Lung (tissue), 12 donors: Measurements from ENCODE around the gene DNLZ. TPM values are rescaled to one million over a fixed set of nuclear protein-coding genes. Genes with fewer than 3 reads are reported as not detected.

ENCODE experiments used
- ATAC-seq: fragments of 200-7000 bp; cut with Tn5 transposase; one replicate; pipeline ENCODE4 v1.9.1; 2020; ENCODE audit warnings: moderate number of reproducible peaks; ENCODE audit not compliant: insufficient read depth, low FRiP score
- DNase-seq, 3 donors: peaks; one replicate each; pipeline ENCODE4 v3.0.0-alpha.2; 2013 to 2017
- H3K27ac ChIP-seq, 2 donors: one replicate each; pipeline ENCODE4 v1.5.1; 2013; ENCODE audit warnings: mild to moderate bottlenecking in 2 of 2, moderate library complexity in 2 of 2, control low read depth in 1 of 2, inconsistent platforms in 1 of 2, low read depth in 1 of 2, low read length in 1 of 2
- H3K27me3 ChIP-seq, 3 donors: one replicate each; pipeline ENCODE4 v1.5.1; 2013; ENCODE audit warnings: low read length in 2 of 3; ENCODE audit not compliant: control insufficient read depth in 3 of 3, insufficient read depth in 3 of 3
- H3K36me3 ChIP-seq, 4 donors: one replicate each; pipeline ENCODE4 v1.5.1; 2013; ENCODE audit warnings: low read length in 4 of 4, mild to moderate bottlenecking in 1 of 4, moderate library complexity in 1 of 4; ENCODE audit not compliant: control insufficient read depth in 4 of 4, insufficient read depth in 4 of 4
- H3K4me1 ChIP-seq, 5 donors: one replicate each; pipeline ENCODE4 v1.5.1; 2013; ENCODE audit warnings: low read length in 5 of 5, mild to moderate bottlenecking in 2 of 5, moderate library complexity in 1 of 5; ENCODE audit not compliant: control insufficient read depth in 5 of 5, insufficient read depth in 5 of 5
- H3K4me3 ChIP-seq: one replicate; pipeline ENCODE4 v1.5.1; 2013; ENCODE audit warnings: mild to moderate bottlenecking, control low read depth, moderate library complexity
- H3K9ac ChIP-seq, 2 donors: one replicate each; pipeline ENCODE4 v1.5.1; 2013; ENCODE audit warnings: low read length in 2 of 2, control low read depth in 1 of 2; ENCODE audit not compliant: insufficient read depth in 1 of 2
- H3K9me3 ChIP-seq, 4 donors: one replicate each; pipeline ENCODE4 v1.5.1; 2013; ENCODE audit warnings: low read length in 3 of 4, mild to moderate bottlenecking in 1 of 4, moderate library complexity in 1 of 4; ENCODE audit not compliant: control insufficient read depth in 4 of 4, insufficient read depth in 3 of 4
- WGBS, 2 donors: extraction: QIAGEN DNeasy Blood & Tissue Kit; methylation state at CpG; one replicate each; pipeline ENCODE4 v1.1.7; 2013; 5-methylcytosine and 5-hydroxymethylcytosine counted together
- polyA plus RNA-seq, 2 donors: library from polyadenylated mRNA; stranded (reverse); fragments of 200-250 nt; gene quantifications; one replicate each; pipeline ENCODE4 v1.2.1, GENCODE V29; 2013
- total RNA-seq, 2 donors: library from RNA; depleted of rRNA in 1 of 2; stranded (reverse); fragments of >200 nt in 1 of 2; gene quantifications; one replicate each; pipeline ENCODE4 v1.2.1, GENCODE V29; 2014 to 2021
- TF ChIP-seq, protein P1 (sequence below): IDR thresholded peaks from 2 replicates; pipeline ENCODE4 v1.5.1; 2012; ENCODE audit warnings: mild to moderate bottlenecking; ENCODE audit errors: control extremely low read depth, extremely low read depth
- donor health status: control.
- donor health status: control.
- donor health status: Bipolar disorder and iron deficiency.
- donor health status: healthy.
- donor health status: DM: yes; HTN: yes; CAD: no.

Gene DNLZ
- total and polyA plus RNA-seq, 4 donors: 7.7 to 34.3 (median 16.8) TPM

DNA sequence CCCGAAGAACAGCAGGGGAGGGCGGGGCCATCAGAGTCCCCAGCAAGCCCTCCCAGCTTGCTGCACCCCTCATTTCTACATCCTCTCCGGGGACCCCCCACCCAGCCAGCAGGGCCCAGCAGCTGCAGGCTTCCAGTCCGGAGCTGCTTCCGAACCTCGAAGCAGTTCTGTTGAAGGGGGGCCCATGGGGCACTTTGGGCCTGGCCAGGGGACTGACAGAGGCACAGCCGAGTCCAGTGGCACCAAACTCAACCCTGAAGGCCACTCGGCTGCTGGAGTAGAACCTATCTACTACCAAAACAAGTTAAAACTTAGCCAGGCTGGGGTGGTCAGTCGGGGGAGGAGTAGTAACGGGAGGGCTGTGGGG is 51.6 kb downstream of the DNLZ start:
- Histone ChIP-seq H3K4me1 (peaks cover 0 to 5% (median 0%) of the 10 kb centered on the region in 5 donors), H3K9me3 (peaks cover 0 to 10% (median 3%) of the 10 kb centered on the region in 4 donors), H3K9ac (no peak overlapping the region), H3K27ac (no peak overlapping the region), H3K27me3 (no peaks in the 10 kb centered on the region), H3K36me3 (peaks cover 0 to 2% (median 0%) of the 10 kb centered on the region in 4 donors), H3K4me3 (no peak overlapping the region)
- 62 to 76% methylated on average over 8 to 10 of the region's 10 CpGs for WGBS, 2 donors
- TF ChIP-seq, protein P1, sequence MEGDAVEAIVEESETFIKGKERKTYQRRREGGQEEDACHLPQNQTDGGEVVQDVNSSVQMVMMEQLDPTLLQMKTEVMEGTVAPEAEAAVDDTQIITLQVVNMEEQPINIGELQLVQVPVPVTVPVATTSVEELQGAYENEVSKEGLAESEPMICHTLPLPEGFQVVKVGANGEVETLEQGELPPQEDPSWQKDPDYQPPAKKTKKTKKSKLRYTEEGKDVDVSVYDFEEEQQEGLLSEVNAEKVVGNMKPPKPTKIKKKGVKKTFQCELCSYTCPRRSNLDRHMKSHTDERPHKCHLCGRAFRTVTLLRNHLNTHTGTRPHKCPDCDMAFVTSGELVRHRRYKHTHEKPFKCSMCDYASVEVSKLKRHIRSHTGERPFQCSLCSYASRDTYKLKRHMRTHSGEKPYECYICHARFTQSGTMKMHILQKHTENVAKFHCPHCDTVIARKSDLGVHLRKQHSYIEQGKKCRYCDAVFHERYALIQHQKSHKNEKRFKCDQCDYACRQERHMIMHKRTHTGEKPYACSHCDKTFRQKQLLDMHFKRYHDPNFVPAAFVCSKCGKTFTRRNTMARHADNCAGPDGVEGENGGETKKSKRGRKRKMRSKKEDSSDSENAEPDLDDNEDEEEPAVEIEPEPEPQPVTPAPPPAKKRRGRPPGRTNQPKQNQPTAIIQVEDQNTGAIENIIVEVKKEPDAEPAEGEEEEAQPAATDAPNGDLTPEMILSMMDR: no peak
- no peak for DNase-seq
- no peak for ATAC-seq

DNA sequence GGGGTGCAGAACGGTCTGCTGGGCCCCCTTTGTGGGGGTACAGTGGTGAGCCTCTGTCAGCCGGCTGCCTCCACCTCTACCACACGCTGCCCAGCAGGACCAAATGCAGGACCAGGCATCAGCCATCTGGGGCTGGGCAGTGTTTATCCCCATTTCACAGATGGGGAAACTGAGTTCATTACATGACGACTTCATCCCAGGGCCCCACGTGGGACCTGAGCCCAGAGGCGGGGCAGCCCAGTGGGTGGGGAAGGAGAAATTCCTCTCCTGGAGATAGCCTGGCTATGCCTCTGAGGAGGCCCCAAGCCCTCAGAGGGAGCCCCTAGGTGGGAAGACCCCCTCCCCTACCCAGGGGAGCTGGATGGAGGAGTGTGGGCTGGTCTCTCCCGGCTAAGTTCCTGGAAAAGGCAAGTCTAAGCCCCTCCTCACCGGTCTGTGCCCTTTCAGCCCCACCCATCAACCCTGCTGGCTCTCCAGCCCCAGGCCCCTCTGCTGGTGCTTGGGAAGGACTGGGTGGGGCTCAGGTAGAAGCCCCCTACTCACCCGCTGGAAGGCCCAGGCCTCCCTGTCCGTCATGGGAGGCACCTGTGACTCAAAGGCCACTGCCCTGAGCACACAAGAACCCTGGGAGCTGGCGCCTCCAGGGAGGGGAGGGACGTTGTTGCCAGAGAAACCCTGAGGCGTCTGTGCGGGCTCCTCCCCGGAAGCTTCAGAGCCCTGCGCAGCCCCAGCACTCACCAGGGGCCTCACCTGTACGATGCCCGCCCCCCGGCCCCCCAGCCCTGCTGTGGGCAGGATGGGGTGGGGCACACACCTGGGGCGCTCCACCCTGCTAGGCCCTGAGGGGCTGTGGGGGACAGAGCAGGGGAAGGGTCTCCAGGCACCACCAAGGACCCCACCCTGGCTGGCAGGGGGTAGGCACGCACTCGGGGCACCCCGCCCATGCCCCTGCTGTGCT is 52.2 kb downstream of the DNLZ start:
- no peak overlapping the region for H3K4me3 ChIP-seq
- ATAC-seq (no peak), DNase-seq (peak in 2 of 3 donors; percentile 61)
- H3K4me1 ChIP-seq: peaks cover 0 to 5% (median 0%) of the 10 kb centered on the region in 5 donors
- H3K36me3 ChIP-seq: peaks cover 0 to 2% (median 0%) of the 10 kb centered on the region in 4 donors
- TF ChIP-seq, protein P1: no peak
- H3K27me3 ChIP-seq: no peaks in the 10 kb centered on the region
- WGBS, 2 donors: 48 to 53% methylated on average over 19 to 23 of the region's 23 CpGs
- H3K9ac ChIP-seq: no peak overlapping the region
- H3K27ac ChIP-seq: no peak overlapping the region
- peaks cover 0 to 10% (median 3%) of the 10 kb centered on the region in 4 donors for H3K9me3 ChIP-seq

DNA sequence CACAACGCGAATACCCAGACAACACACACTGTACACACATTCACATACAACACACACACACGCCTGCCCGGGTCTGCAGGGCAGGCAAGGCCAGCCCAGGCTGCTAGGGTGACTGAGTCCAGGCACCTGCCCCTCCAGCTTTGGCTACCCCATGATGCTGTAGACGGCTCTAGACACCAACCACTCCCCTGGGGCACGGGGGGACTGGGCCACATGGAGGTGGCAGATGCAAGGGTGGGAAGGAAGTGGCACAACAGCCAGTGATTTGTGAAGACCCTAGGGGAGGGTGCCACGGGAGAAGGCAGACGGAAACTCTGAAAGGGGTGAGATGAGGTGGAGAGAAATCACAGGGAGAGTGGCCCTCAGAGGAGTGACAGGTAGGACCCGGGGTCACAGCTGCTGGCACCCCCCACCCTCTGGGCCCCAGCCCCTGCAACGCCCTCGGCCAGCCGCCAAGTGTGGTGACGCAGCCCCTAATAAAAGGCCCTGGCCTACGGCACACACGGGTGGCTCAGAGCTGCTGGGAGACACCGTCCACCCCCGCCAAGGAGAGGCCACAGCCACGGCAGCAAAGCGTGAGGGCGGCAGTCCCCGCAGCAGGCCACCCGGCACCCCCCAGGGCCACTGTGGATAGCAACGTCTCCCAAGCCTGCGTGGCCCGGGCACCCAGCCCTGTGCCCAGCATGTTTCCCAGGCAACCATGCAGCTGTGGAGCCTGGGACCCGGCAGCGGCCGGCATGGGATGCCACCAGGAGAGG is 53.1 kb downstream of the DNLZ start:
- WGBS, 2 donors: 45 to 55% methylated on average over 25 to 28 of the region's 28 CpGs

More for the DNA sequence above, 53.1 kb downstream of the DNLZ start:
- Histone ChIP-seq H3K9ac (no peak overlapping the region), H3K4me3 (no peak overlapping the region), H3K9me3 (peaks cover 0 to 10% (median 3%) of the 10 kb centered on the region in 4 donors), H3K27ac (no peak overlapping the region), H3K4me1 (peaks cover 0 to 5% (median 0%) of the 10 kb centered on the region in 5 donors), H3K36me3 (peaks cover 0 to 2% (median 0%) of the 10 kb centered on the region in 4 donors), H3K27me3 (no peaks in the 10 kb centered on the region)
- TF ChIP-seq, protein P1: no peak
- ATAC-seq (no peak), DNase-seq (no peak)
